Parathyroid adenoma (tissue), 2 donors: Measurements from ENCODE around the gene PLIN4.

Experiments
- H2AFZ ChIP-seq: fragments of 300-600 bp; sonication (generic); one replicate; pipeline ENCODE4 v1.7.0; 2017; ENCODE audit warnings: antibody characterized with exemption, mild to moderate bottlenecking
- H3K27ac ChIP-seq: fragments of 300-600 bp; sonication (generic); one replicate; pipeline ENCODE4 v1.7.0; 2017
- H3K27me3 ChIP-seq: fragments of 300-600 bp; sonication (generic); one replicate; pipeline ENCODE4 v1.7.0; 2017; ENCODE audit warnings: low read length; ENCODE audit not compliant: control insufficient read depth, insufficient read depth
- H3K36me3 ChIP-seq: fragments of 300-600 bp; sonication (generic); one replicate; pipeline ENCODE4 v1.7.0; 2017; ENCODE audit warnings: low read length; ENCODE audit not compliant: control insufficient read depth, insufficient read depth
- H3K4me1 ChIP-seq: fragments of 300-600 bp; sonication (generic); one replicate; pipeline ENCODE4 v1.7.0; 2017; ENCODE audit warnings: control low read depth
- H3K4me2 ChIP-seq: fragments of 300-600 bp; sonication (generic); one replicate; pipeline ENCODE4 v1.7.0; 2017; ENCODE audit warnings: low read length
- H3K4me3 ChIP-seq: fragments of 300-600 bp; sonication (generic); one replicate; pipeline ENCODE4 v1.7.0; 2017; ENCODE audit warnings: low read depth, low read length
- H3K79me2 ChIP-seq: fragments of 300-600 bp; sonication (generic); one replicate; pipeline ENCODE4 v1.7.0; 2017; ENCODE audit warnings: control low read depth
- H3K9ac ChIP-seq: fragments of 300-600 bp; sonication (generic); one replicate; pipeline ENCODE4 v1.7.0; 2017; ENCODE audit warnings: mild to moderate bottlenecking
- H3K9me3 ChIP-seq: fragments of 300-600 bp; sonication (generic); one replicate; pipeline ENCODE4 v1.7.0; 2017; ENCODE audit warnings: low read length; ENCODE audit not compliant: control insufficient read depth
- CTCF ChIP-seq: fragments of 300-600 bp; sonication (generic); IDR thresholded peaks from one replicate; pipeline ENCODE4 v1.7.0; 2017; ENCODE audit warnings: antibody characterized with exemption, mild to moderate bottlenecking
- donor health status: primary hyperparathyroidism.

PLIN4 gene

GRCh38 chr19:4507150-4507452 lies 11.2 kb downstream of the PLIN4 start:
- Histone ChIP-seq H3K4me3 (no peak overlapping the region), H3K4me1 (no peaks in the 10 kb centered on the region), H3K36me3 (no peaks in the 10 kb centered on the region), H3K9ac (no peak overlapping the region), H2AFZ (no peak overlapping the region), H3K27me3 (no peaks in the 10 kb centered on the region), H3K4me2 (no peak overlapping the region), H3K9me3 (no peaks in the 10 kb centered on the region), H3K79me2 (no peaks in the 10 kb centered on the region), H3K27ac (no peak overlapping the region)
- no peak for TF ChIP-seq CTCF

- H3K4me2 ChIP-seq, result no peak overlapping the region
- TF ChIP-seq CTCF, result no peak
- no peak overlapping the region for H2AFZ ChIP-seq
- no peaks in the 10 kb centered on the region for H3K27me3 ChIP-seq
- H3K4me1 ChIP-seq, result no peaks in the 10 kb centered on the region
- H3K79me2 ChIP-seq, result no peaks in the 10 kb centered on the region
- H3K9ac ChIP-seq, result no peak overlapping the region
- H3K4me3 ChIP-seq, result no peak overlapping the region
- no peaks in the 10 kb centered on the region for H3K9me3 ChIP-seq
- no peaks in the 10 kb centered on the region for H3K36me3 ChIP-seq
- no peak overlapping the region for H3K27ac ChIP-seq
Observed at GRCh38 chr19:4506449-4507149, 11.7 kb downstream of the PLIN4 start.

GRCh38 chr19:4505570-4506448 lies 12.5 kb downstream of the PLIN4 start:
- H3K79me2 ChIP-seq, result no peaks in the 10 kb centered on the region
- no peaks in the 10 kb centered on the region for H3K27me3 ChIP-seq
- H3K9me3 ChIP-seq, result no peaks in the 10 kb centered on the region
- no peak overlapping the region for H3K4me2 ChIP-seq
- H3K36me3 ChIP-seq, result no peaks in the 10 kb centered on the region
- H3K27ac ChIP-seq, result no peak overlapping the region
- no peaks in the 10 kb centered on the region for H3K4me1 ChIP-seq
- H3K4me3 ChIP-seq, result no peak overlapping the region
- H2AFZ ChIP-seq, result no peak overlapping the region
- no peak for TF ChIP-seq CTCF
- H3K9ac ChIP-seq, result no peak overlapping the region

DNA sequence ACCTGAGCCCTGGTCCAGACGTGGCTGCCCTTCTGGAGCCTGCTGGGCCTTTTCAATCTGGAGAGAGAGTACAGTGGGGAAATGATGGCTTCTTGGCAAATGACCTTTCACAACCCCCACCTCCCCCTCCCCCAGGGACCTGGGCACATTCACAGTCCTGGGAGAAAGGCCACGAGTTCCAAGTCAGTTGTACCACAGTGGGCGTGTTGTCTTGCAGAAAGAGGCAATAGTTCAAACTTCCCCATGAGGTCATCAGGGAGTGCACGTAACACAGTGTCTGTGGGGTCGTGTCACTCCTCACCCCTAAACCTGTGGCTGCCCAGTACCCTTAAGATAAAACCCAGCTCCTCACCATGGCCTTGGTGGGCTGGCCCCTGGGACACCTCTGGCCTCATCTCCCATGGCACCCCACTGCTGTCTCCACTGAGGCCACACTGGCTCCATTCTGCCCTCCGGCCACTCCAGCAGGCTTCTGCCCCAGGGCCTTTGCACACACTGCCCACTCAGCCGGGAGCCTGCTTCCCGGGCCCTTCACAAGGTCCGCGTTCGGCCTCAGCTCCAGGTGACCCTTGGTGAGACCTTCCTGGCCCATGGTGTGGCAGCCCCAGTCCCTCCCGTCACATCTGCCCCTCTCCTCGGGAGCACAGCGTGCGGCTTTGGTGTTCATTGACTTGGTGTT lies 13.3 kb downstream of the PLIN4 start:
- Histone ChIP-seq H3K9ac (no peak overlapping the region), H3K4me2 (no peak overlapping the region), H3K4me3 (no peak overlapping the region), H3K79me2 (no peaks in the 10 kb centered on the region), H3K27me3 (no peaks in the 10 kb centered on the region), H3K4me1 (no peaks in the 10 kb centered on the region), H3K9me3 (no peaks in the 10 kb centered on the region), H3K27ac (no peak overlapping the region), H2AFZ (no peak overlapping the region), H3K36me3 (no peaks in the 10 kb centered on the region)
- no peak for TF ChIP-seq CTCF
